NCI-H1105 treated with DMSO at 0.1 percent for 48 hours (cell line): Measurements from ENCODE around the gene SPX.

Experiments used
- DNase-seq: peaks from one replicate; lab custom pipeline; 2025; lab: John Stamatoyannopoulos, UW

Gene SPX

GRCh38 chr12:21580748-21581516 lies 54.8 kb downstream of the SPX start:
- no peak for DNase-seq
